ENCODE results near the gene C1QTNF6.

Gene C1QTNF6

DNA sequence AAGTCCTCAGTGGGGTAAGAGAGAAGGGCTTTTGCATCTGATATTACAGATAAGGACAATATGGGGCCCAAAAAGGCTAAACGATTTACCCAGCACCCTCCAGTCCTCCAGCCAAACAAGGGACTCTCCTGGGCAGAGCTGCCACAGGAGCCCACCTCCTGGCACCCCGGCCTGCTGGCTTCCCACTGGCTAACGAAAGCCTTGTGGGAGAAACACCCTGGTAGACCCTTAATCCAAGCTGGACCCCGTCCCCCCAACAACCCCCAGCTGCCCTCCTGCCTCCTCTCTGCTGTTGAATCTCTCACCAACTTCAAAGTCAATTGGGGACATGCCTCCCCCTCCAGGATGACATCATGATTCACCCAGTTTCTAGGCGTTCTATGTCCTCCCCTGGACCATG, 10.8 kb downstream of the C1QTNF6 start:
- H3K27me3 ChIP-seq (ENCODE audit: control insufficient read depth in 1 of 2, insufficient read depth in 1 of 2, low read length in 2 of 2) = peaks cover 0 to 38% of the 10 kb centered on the region in 2 experiments
- H3K9ac ChIP-seq (ENCODE audit: low read length) = peak overlapping the region; percentile 58
- no peak overlapping the region for H2AFZ ChIP-seq (ENCODE audit: low read depth, low read length)
- DNase-seq = no peak
- H2AK5ac ChIP-seq (ENCODE audit: low read length, severe bottlenecking) = no peak overlapping the region
- H2BK5ac ChIP-seq (ENCODE audit: low read depth, low read length, poor library complexity, severe bottlenecking) = no peak overlapping the region
- H3K23ac ChIP-seq (ENCODE audit: low read length in 2 of 2) = no peak overlapping the region
- no peak overlapping the region for H2BK12ac ChIP-seq (ENCODE audit: low read length in 2 of 2)
- H3K4ac ChIP-seq (ENCODE audit: low read depth in 1 of 2, low read length in 2 of 2) = no peak overlapping the region
- H3K36me3 ChIP-seq (ENCODE audit: control insufficient read depth in 1 of 2, insufficient read depth in 2 of 2, low read depth in 1 of 2, low read length in 2 of 2) = peaks cover 7 to 20% of the 10 kb centered on the region in 2 experiments
- no peaks in the 10 kb centered on the region for H3K79me1 ChIP-seq (replicated peaks; ENCODE audit: low read length, poor library complexity, severe bottlenecking)
- no peak overlapping the region for H3K4me2 ChIP-seq (ENCODE audit: low read length, poor library complexity, severe bottlenecking)
- no peaks in the 10 kb centered on the region for H3K9me3 ChIP-seq (ENCODE audit: control insufficient read depth, low read length)
- WGBS = 68% methylated on average over 5 of the region's 5 CpGs
- H2BK15ac ChIP-seq (ENCODE audit: low read depth, poor library complexity, severe bottlenecking) = no peak overlapping the region
- no peak overlapping the region for H2BK120ac ChIP-seq (ENCODE audit: low read depth, low read length)
- no peak overlapping the region for H3K27ac ChIP-seq (ENCODE audit: low read length, poor library complexity, severe bottlenecking)
- H3K18ac ChIP-seq (ENCODE audit: low read depth in 1 of 2, low read length in 2 of 2) = no peak overlapping the region
- H4K8ac ChIP-seq (ENCODE audit: low read length) = no peak overlapping the region
- H3K4me1 ChIP-seq (ENCODE audit: control insufficient read depth, insufficient read depth, low read depth, low read length) = peaks cover 9% of the 10 kb centered on the region
- no peak overlapping the region for H3K4me3 ChIP-seq (ENCODE audit: insufficient read depth in 1 of 2, low read depth in 1 of 2, low read length in 2 of 2)
- no peak overlapping the region for H3K14ac ChIP-seq (ENCODE audit: low read length in 2 of 2)
- no peak overlapping the region for H4K91ac ChIP-seq (ENCODE audit: low read length)

DNA sequence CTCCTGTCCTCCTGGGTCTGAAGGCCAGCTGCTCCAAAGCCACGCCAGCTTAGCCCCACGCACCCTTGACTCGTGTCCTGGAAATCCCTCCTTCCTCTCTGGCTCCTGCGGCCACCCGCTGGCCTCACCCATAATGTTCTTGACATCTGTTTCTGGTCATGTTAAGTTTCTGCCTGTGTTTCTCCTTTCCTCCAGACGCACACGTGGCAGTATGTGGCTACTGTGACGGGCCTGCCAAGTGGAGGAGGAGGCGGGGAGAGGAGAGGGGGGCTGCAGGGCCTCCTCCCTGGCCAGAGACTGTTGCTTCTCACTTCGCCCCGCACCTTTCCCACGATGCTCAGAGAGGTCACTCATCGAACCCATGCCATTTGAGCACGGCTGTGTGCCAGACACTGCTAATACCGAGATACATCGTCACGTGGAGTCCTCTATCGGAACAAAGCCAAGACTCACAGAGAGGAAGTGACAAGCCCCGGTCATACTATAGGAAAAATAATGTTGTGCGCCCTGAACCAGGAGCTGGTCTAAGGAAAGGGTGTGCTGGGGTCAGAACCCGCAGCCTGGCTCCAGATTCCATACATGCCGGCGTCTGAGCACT, 11.5 kb downstream of the C1QTNF6 start:
- Histone ChIP-seq H3K18ac (ENCODE audit: low read depth in 1 of 2, low read length in 2 of 2) (peak overlapping the region in 1 of 2 experiments; percentile 55), H2AK5ac (ENCODE audit: low read length, severe bottlenecking) (no peak overlapping the region), H3K27ac (ENCODE audit: low read length, poor library complexity, severe bottlenecking) (no peak overlapping the region), H3K79me1 (replicated peaks; ENCODE audit: low read length, poor library complexity, severe bottlenecking) (no peaks in the 10 kb centered on the region), H3K14ac (ENCODE audit: low read length in 2 of 2) (peak overlapping the region in 1 of 2 experiments; percentile 41), H2BK120ac (ENCODE audit: low read depth, low read length) (no peak overlapping the region), H4K8ac (ENCODE audit: low read length) (no peak overlapping the region), H3K9ac (ENCODE audit: low read length) (peak overlapping the region; percentile 58), H2AFZ (ENCODE audit: low read depth, low read length) (no peak overlapping the region), H3K4ac (ENCODE audit: low read depth in 1 of 2, low read length in 2 of 2) (peak overlapping the region in 1 of 2 experiments; percentile 32), H3K4me2 (ENCODE audit: low read length, poor library complexity, severe bottlenecking) (no peak overlapping the region), H4K91ac (ENCODE audit: low read length) (peak overlapping the region; percentile 34), H3K23ac (ENCODE audit: low read length in 2 of 2) (no peak overlapping the region), H3K4me1 (ENCODE audit: control insufficient read depth, insufficient read depth, low read depth, low read length) (peaks cover 8% of the 10 kb centered on the region), H3K36me3 (ENCODE audit: control insufficient read depth in 1 of 2, insufficient read depth in 2 of 2, low read depth in 1 of 2, low read length in 2 of 2) (peaks cover under 1 to 16% of the 10 kb centered on the region in 2 experiments), H3K4me3 (ENCODE audit: insufficient read depth in 1 of 2, low read depth in 1 of 2, low read length in 2 of 2) (peak overlapping the region in 1 of 2 experiments; percentile 52), H2BK12ac (ENCODE audit: low read length in 2 of 2) (peak overlapping the region in 1 of 2 experiments; percentile 39), H2BK15ac (ENCODE audit: low read depth, poor library complexity, severe bottlenecking) (no peak overlapping the region), H3K9me3 (ENCODE audit: control insufficient read depth, low read length) (no peaks in the 10 kb centered on the region), H3K27me3 (ENCODE audit: control insufficient read depth in 1 of 2, insufficient read depth in 1 of 2, low read length in 2 of 2) (peaks cover 0 to 45% of the 10 kb centered on the region in 2 experiments), H2BK5ac (ENCODE audit: low read depth, low read length, poor library complexity, severe bottlenecking) (no peak overlapping the region)
- 77% methylated on average over 22 of the region's 23 CpGs for WGBS
- peak; percentile 48 for DNase-seq

DNA sequence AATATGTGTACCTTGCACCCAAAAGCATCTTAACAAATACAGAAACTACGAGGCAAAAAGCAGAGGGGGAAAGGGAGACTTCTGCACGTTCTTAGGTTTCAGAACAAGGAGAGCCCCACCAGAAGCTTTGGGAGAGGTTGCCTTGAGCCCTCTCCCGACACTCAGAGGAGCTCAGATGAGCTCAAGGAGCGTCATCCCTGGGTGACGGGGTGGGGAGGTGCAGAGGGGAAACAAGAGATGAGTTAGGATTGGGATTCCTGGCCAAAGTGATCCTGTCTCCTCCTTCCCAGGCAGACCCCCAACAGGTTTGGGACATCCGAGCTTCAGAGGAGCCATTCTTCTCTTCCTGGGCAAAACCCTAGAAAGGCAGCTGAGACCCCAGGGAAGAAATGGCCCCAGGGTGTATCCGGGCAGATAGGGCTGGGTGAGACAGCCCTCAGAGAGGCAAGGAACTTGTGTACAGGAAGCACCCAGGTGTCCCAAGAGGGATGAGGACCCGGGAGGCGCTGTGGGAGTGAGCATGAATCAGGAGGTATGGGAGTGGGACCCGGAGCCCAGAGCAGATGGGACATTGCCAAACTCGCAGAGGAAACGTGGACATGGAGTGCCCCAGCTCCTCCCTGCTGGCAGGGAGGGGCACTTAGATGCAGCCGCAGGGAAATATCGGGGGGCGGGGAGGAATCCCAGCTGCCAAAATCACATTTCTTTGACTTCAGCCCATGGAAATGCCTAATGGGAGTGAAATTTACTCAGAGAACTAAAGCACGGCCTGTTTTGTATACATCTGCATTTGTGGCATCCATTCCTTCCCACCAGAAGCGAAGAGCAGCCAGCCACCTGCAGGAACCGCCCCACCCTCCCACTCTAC, 12.4 kb downstream of the C1QTNF6 start:
- peak overlapping the region; percentile 9 for H2BK15ac ChIP-seq (ENCODE audit: low read depth, poor library complexity, severe bottlenecking)
- no peak overlapping the region for H3K4ac ChIP-seq (ENCODE audit: low read depth in 1 of 2, low read length in 2 of 2)
- H4K8ac ChIP-seq (ENCODE audit: low read length) = no peak overlapping the region
- peak overlapping the region in 1 of 2 experiments; percentile 25 for H3K18ac ChIP-seq (ENCODE audit: low read depth in 1 of 2, low read length in 2 of 2)
- peaks cover 0 to 11% of the 10 kb centered on the region in 2 experiments for H3K36me3 ChIP-seq (ENCODE audit: control insufficient read depth in 1 of 2, insufficient read depth in 2 of 2, low read depth in 1 of 2, low read length in 2 of 2)
- H2AK5ac ChIP-seq (ENCODE audit: low read length, severe bottlenecking) = no peak overlapping the region
- 92% methylated on average over 18 of the region's 18 CpGs for WGBS
- H2BK120ac ChIP-seq (ENCODE audit: low read depth, low read length) = no peak overlapping the region
- peak overlapping the region in 1 of 2 experiments; percentile 52 for H3K4me3 ChIP-seq (ENCODE audit: insufficient read depth in 1 of 2, low read depth in 1 of 2, low read length in 2 of 2)
- peak overlapping the region in 1 of 2 experiments; percentile 41 for H3K14ac ChIP-seq (ENCODE audit: low read length in 2 of 2)
- H3K9me3 ChIP-seq (ENCODE audit: control insufficient read depth, low read length) = no peaks in the 10 kb centered on the region
- H3K23ac ChIP-seq (ENCODE audit: low read length in 2 of 2) = no peak overlapping the region
- H3K4me1 ChIP-seq (ENCODE audit: control insufficient read depth, insufficient read depth, low read depth, low read length) = peaks cover 8% of the 10 kb centered on the region
- H3K27ac ChIP-seq (ENCODE audit: low read length, poor library complexity, severe bottlenecking) = no peak overlapping the region
- no peak overlapping the region for H2BK5ac ChIP-seq (ENCODE audit: low read depth, low read length, poor library complexity, severe bottlenecking)
- H4K91ac ChIP-seq (ENCODE audit: low read length) = peak overlapping the region; percentile 34
- H3K4me2 ChIP-seq (ENCODE audit: low read length, poor library complexity, severe bottlenecking) = no peak overlapping the region
- peak overlapping the region; percentile 58 for H3K9ac ChIP-seq (ENCODE audit: low read length)
- peaks cover 0 to 50% of the 10 kb centered on the region in 2 experiments for H3K27me3 ChIP-seq (ENCODE audit: control insufficient read depth in 1 of 2, insufficient read depth in 1 of 2, low read length in 2 of 2)
- H3K79me1 ChIP-seq (replicated peaks; ENCODE audit: low read length, poor library complexity, severe bottlenecking) = no peaks in the 10 kb centered on the region
- no peak for DNase-seq
- H2AFZ ChIP-seq (ENCODE audit: low read depth, low read length) = no peak overlapping the region
- H2BK12ac ChIP-seq (ENCODE audit: low read length in 2 of 2) = peak overlapping the region in 1 of 2 experiments; percentile 39

DNA sequence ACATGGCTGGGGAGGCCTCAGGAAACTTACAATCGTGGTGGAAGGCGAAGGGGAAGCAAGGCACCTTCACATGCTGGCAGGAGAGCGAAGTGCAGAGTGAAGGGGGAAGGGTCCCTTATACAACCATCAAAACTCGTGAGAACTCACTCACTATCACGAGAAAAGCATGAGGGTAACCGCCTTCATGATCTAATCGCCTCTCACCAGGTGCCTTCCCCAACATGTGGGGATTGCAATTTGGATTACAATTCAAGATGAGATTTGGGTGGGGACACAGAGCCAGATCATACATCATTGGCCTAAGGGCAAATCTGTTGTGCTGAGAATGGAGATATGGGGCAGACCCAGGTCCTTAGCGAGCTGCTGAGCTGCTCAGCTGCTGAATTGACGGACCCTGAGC, 13.1 kb downstream of the C1QTNF6 start:
- Histone ChIP-seq H3K23ac (ENCODE audit: low read length in 2 of 2) (no peak overlapping the region), H2AFZ (ENCODE audit: low read depth, low read length) (no peak overlapping the region), H3K4me2 (ENCODE audit: low read length, poor library complexity, severe bottlenecking) (no peak overlapping the region), H4K8ac (ENCODE audit: low read length) (no peak overlapping the region), H3K18ac (ENCODE audit: low read depth in 1 of 2, low read length in 2 of 2) (no peak overlapping the region), H3K9me3 (ENCODE audit: control insufficient read depth, low read length) (no peaks in the 10 kb centered on the region), H3K14ac (ENCODE audit: low read length in 2 of 2) (no peak overlapping the region), H3K36me3 (ENCODE audit: control insufficient read depth in 1 of 2, insufficient read depth in 2 of 2, low read depth in 1 of 2, low read length in 2 of 2) (peaks cover 0 to 4% of the 10 kb centered on the region in 2 experiments), H3K4me3 (ENCODE audit: insufficient read depth in 1 of 2, low read depth in 1 of 2, low read length in 2 of 2) (no peak overlapping the region), H4K91ac (ENCODE audit: low read length) (no peak overlapping the region), H2AK5ac (ENCODE audit: low read length, severe bottlenecking) (no peak overlapping the region), H3K9ac (ENCODE audit: low read length) (no peak overlapping the region), H3K4ac (ENCODE audit: low read depth in 1 of 2, low read length in 2 of 2) (no peak overlapping the region), H2BK15ac (ENCODE audit: low read depth, poor library complexity, severe bottlenecking) (no peak overlapping the region), H2BK12ac (ENCODE audit: low read length in 2 of 2) (no peak overlapping the region), H2BK5ac (ENCODE audit: low read depth, low read length, poor library complexity, severe bottlenecking) (no peak overlapping the region), H3K27me3 (ENCODE audit: control insufficient read depth in 1 of 2, insufficient read depth in 1 of 2, low read length in 2 of 2) (peaks cover 0 to 57% of the 10 kb centered on the region in 2 experiments), H3K79me1 (replicated peaks; ENCODE audit: low read length, poor library complexity, severe bottlenecking) (no peaks in the 10 kb centered on the region), H3K4me1 (ENCODE audit: control insufficient read depth, insufficient read depth, low read depth, low read length) (peaks cover 7% of the 10 kb centered on the region), H3K27ac (ENCODE audit: low read length, poor library complexity, severe bottlenecking) (no peak overlapping the region), H2BK120ac (ENCODE audit: low read depth, low read length) (no peak overlapping the region)
- DNase-seq = no peak
- WGBS = 93% methylated on average over 9 of the region's 9 CpGs
